Gastrocnemius medialis (tissue), 4 donors: ENCODE results near the gene TP73.
"Not testable (repeated sequence)": the region's sequence is repeated elsewhere in the genome, so short reads cannot be mapped to it uniquely, and the experiment has no call there.

Experiments
- CTCF ChIP-seq, 5 experiments: fragments of 450-650 bp in 3 of 5; fragments of 200-600 bp in 2 of 5; sonication (generic) in 2 of 5; IDR thresholded peaks in 4 of 5; conservative IDR thresholded peaks in 1 of 5; 1 replicate in 4 of 5; 2 replicates in 1 of 5; pipeline ENCODE4 v1.5.1; 2016 to 2019; ENCODE audit warnings: antibody characterized with exemption in 5 of 5, mild to moderate bottlenecking in 3 of 5, moderate library complexity in 3 of 5
- POLR2A ChIP-seq, 2 donors: fragments of 450-650 bp; IDR thresholded peaks; one replicate each; pipeline ENCODE4 v1.6.1; 2017; ENCODE audit warnings: antibody characterized with exemption in 2 of 2, mild to moderate bottlenecking in 2 of 2, moderate library complexity in 2 of 2

GRCh38 chr1:3622102-3622501, 30.2 kb upstream of the TP73 start:
- TF ChIP-seq CTCF (IDR thresholded peaks at IDR 0.05 in 4 of 5, conservative IDR thresholded peaks at IDR 0.05 in 1 of 5); POLR2A (IDR thresholded peaks at IDR 0.05): not testable (repeated sequence)
